ENCODE measurements around the gene NEURL2.
A peak's percentile ranks its signal among the peaks of the same experiment; 100 is the strongest.
"Not testable (repeated sequence)": the region's sequence is repeated elsewhere in the genome, so short reads cannot be mapped to it uniquely, and the experiment has no call there.

NEURL2 gene

GRCh38 chr20:45890985-45891983 is at the start of gene NEURL2, which contains the start of gene CTSA:
TSS of gene NEURL2 (minus strand) at chr20:45891208. CDS start at chr20:45890991, 217 bp downstream.
TSS of gene CTSA (plus strand) at chr20:45891335. CDS start at chr20:45891569, 234 bp downstream.
- H3K27me3 ChIP-seq (ENCODE audit: low read depth), result no peaks in the 10 kb centered on the region
- H3K36me3 ChIP-seq (replicated peaks), result 0 out of 2 replicates have a peak, but pooled peaks cover 5% of the 10 kb centered on the region
- peak within 1 kb of the TSS; percentile 80 for H3K4me3 ChIP-seq
- in situ Hi-C loops (cut with MboI; ENCODE audit: low sequenced_read_pairs), result no loop called here
- peaks cover 15% of the 10 kb centered on the region for H3K4me1 ChIP-seq
- no peaks in the 10 kb centered on the region for H3K9me3 ChIP-seq
- peak; percentile 86 to 93 for DNase-seq (ENCODE audit: low spot score in 2 of 2)

- no peak for DNase-seq (ENCODE audit: low spot score in 2 of 2)
- peaks cover 73% of the 10 kb centered on the region for H3K36me3 ChIP-seq (replicated peaks)
- peaks cover 3% of the 10 kb centered on the region; the same call in 1 of the 2 replicates for H3K4me1 ChIP-seq
- H3K27me3 ChIP-seq (ENCODE audit: low read depth), result no peaks in the 10 kb centered on the region
- no peaks in the 10 kb centered on the region for H3K9me3 ChIP-seq
- H3K4me3 ChIP-seq, result no peak overlapping the region
- in situ Hi-C loops (cut with MboI; ENCODE audit: low sequenced_read_pairs), result no loop called here
These were observed 49.5 kb upstream of the NEURL2 start for GRCh38 chr20:45940469-45940868.

- Histone ChIP-seq H3K4me3 (no peak overlapping the region), H3K4me1 (peaks cover 3% of the 10 kb centered on the region; the same call in 1 of the 2 replicates), H3K9me3 (no peaks in the 10 kb centered on the region), H3K27me3 (ENCODE audit: low read depth) (no peaks in the 10 kb centered on the region), H3K36me3 (replicated peaks) (peaks cover 69% of the 10 kb centered on the region)
- DNase-seq (ENCODE audit: low spot score in 2 of 2), result no peak
- in situ Hi-C loops (cut with MboI; ENCODE audit: low sequenced_read_pairs), result no loop called here
These were observed 49.0 kb upstream of the NEURL2 start for GRCh38 chr20:45940053-45940452.

GRCh38 chr20:45938727-45939438 is 47.9 kb upstream of the NEURL2 start:
- Histone ChIP-seq H3K4me1 (peaks cover 3% of the 10 kb centered on the region; the same call in 1 of the 2 replicates), H3K9me3 (no peaks in the 10 kb centered on the region), H3K36me3 (replicated peaks) (peaks cover 59% of the 10 kb centered on the region), H3K4me3 (no peak overlapping the region), H3K27me3 (ENCODE audit: low read depth) (no peaks in the 10 kb centered on the region)
- no peak for DNase-seq (ENCODE audit: low spot score in 2 of 2)
- in situ Hi-C loops (cut with MboI; ENCODE audit: low sequenced_read_pairs), result no loop called here

- in situ Hi-C loops (cut with MboI; ENCODE audit: low sequenced_read_pairs), result no loop called here
- Histone ChIP-seq H3K9me3 (no peaks in the 10 kb centered on the region), H3K36me3 (replicated peaks) (peaks cover 48% of the 10 kb centered on the region), H3K27me3 (ENCODE audit: low read depth) (no peaks in the 10 kb centered on the region), H3K4me3 (no peak overlapping the region), H3K4me1 (peaks cover 3% of the 10 kb centered on the region; the same call in 1 of the 2 replicates)
- no peak for DNase-seq (ENCODE audit: low spot score in 2 of 2)
These were observed 46.8 kb upstream of the NEURL2 start for GRCh38 chr20:45937765-45938164.

- peaks cover 3% of the 10 kb centered on the region; the same call in 1 of the 2 replicates for H3K4me1 ChIP-seq
- in situ Hi-C loops (cut with MboI; ENCODE audit: low sequenced_read_pairs), result no loop called here
- DNase-seq (ENCODE audit: low spot score in 2 of 2), result no peak
These were observed 44.5 kb upstream of the NEURL2 start for GRCh38 chr20:45935416-45936046.

GRCh38 chr20:45934586-45935415 is 43.8 kb upstream of the NEURL2 start, which contains the start of gene PCIF1:
TSS of gene PCIF1 (plus strand) at chr20:45934683. CDS start at chr20:45939000, 4,317 bp downstream.
- in situ Hi-C loops (cut with MboI; ENCODE audit: low sequenced_read_pairs), result no loop called here
- DNase-seq (ENCODE audit: low spot score in 2 of 2), result peak; percentile 94 to 98
- H3K36me3 ChIP-seq (replicated peaks), result peaks cover 29% of the 10 kb centered on the region

More at GRCh38 chr20:45935416-45936046, 44.5 kb upstream of the NEURL2 start:
- Histone ChIP-seq H3K9me3 (no peaks in the 10 kb centered on the region), H3K27me3 (ENCODE audit: low read depth) (no peaks in the 10 kb centered on the region), H3K36me3 (replicated peaks) (peaks cover 36% of the 10 kb centered on the region), H3K4me3 (peak overlapping the region; percentile 96)

GRCh38 chr20:45934046-45934585 is 43.1 kb upstream of the NEURL2 start:
- H3K9me3 ChIP-seq, result no peaks in the 10 kb centered on the region
- H3K36me3 ChIP-seq (replicated peaks), result peaks cover 22% of the 10 kb centered on the region
- H3K4me1 ChIP-seq, result peaks cover 7% of the 10 kb centered on the region
- peak; percentile 17 to 72 for DNase-seq (ENCODE audit: low spot score in 2 of 2)
- no peaks in the 10 kb centered on the region for H3K27me3 ChIP-seq (ENCODE audit: low read depth)
- in situ Hi-C loops (cut with MboI; ENCODE audit: low sequenced_read_pairs), result no loop called here
- H3K4me3 ChIP-seq, result peak overlapping the region; percentile 96

More at GRCh38 chr20:45934586-45935415, 43.8 kb upstream of the NEURL2 start, which contains the start of gene PCIF1:
- Histone ChIP-seq H3K4me1 (peaks cover 3% of the 10 kb centered on the region; the same call in 1 of the 2 replicates), H3K27me3 (ENCODE audit: low read depth) (no peaks in the 10 kb centered on the region), H3K9me3 (no peaks in the 10 kb centered on the region), H3K4me3 (peak within 1 kb of the TSS; percentile 96)

GRCh38 chr20:45933266-45934045 is 42.4 kb upstream of the NEURL2 start:
- peaks cover 17% of the 10 kb centered on the region for H3K36me3 ChIP-seq (replicated peaks)
- DNase-seq (ENCODE audit: low spot score in 2 of 2), result peak; percentile 81 to 87
- in situ Hi-C loops (cut with MboI; ENCODE audit: low sequenced_read_pairs), result no loop called here
- no peaks in the 10 kb centered on the region for H3K27me3 ChIP-seq (ENCODE audit: low read depth)
- H3K4me1 ChIP-seq, result peaks cover 13% of the 10 kb centered on the region
- no peaks in the 10 kb centered on the region for H3K9me3 ChIP-seq
- H3K4me3 ChIP-seq, result peak overlapping the region; percentile 96

- peaks cover 13% of the 10 kb centered on the region for H3K4me1 ChIP-seq
- DNase-seq (ENCODE audit: low spot score in 2 of 2); in situ Hi-C loops (cut with MboI; ENCODE audit: low sequenced_read_pairs); H3K9me3 ChIP-seq; H3K36me3 ChIP-seq (replicated peaks); H3K4me3 ChIP-seq; H3K27me3 ChIP-seq (ENCODE audit: low read depth): not testable (repeated sequence)
These were observed 40.7 kb upstream of the NEURL2 start for GRCh38 chr20:45931680-45932079.

- in situ Hi-C loops (cut with MboI; ENCODE audit: low sequenced_read_pairs), result no loop called here
- peaks cover 11% of the 10 kb centered on the region for H3K4me1 ChIP-seq
- no peaks in the 10 kb centered on the region for H3K36me3 ChIP-seq (replicated peaks)
- no peak overlapping the region for H3K4me3 ChIP-seq
- H3K27me3 ChIP-seq (ENCODE audit: low read depth), result no peaks in the 10 kb centered on the region
- DNase-seq (ENCODE audit: low spot score in 2 of 2), result no peak
- H3K9me3 ChIP-seq, result no peaks in the 10 kb centered on the region
These were observed 36.3 kb upstream of the NEURL2 start for GRCh38 chr20:45927071-45927878.
